Retina (tissue), 1 donor: ENCODE measurements around the gene TMEM132A.

Source experiments
- DNase-seq: peaks from one replicate; pipeline ENCODE4 v3.0.0-alpha.2; 2016

TMEM132A gene, protein sequence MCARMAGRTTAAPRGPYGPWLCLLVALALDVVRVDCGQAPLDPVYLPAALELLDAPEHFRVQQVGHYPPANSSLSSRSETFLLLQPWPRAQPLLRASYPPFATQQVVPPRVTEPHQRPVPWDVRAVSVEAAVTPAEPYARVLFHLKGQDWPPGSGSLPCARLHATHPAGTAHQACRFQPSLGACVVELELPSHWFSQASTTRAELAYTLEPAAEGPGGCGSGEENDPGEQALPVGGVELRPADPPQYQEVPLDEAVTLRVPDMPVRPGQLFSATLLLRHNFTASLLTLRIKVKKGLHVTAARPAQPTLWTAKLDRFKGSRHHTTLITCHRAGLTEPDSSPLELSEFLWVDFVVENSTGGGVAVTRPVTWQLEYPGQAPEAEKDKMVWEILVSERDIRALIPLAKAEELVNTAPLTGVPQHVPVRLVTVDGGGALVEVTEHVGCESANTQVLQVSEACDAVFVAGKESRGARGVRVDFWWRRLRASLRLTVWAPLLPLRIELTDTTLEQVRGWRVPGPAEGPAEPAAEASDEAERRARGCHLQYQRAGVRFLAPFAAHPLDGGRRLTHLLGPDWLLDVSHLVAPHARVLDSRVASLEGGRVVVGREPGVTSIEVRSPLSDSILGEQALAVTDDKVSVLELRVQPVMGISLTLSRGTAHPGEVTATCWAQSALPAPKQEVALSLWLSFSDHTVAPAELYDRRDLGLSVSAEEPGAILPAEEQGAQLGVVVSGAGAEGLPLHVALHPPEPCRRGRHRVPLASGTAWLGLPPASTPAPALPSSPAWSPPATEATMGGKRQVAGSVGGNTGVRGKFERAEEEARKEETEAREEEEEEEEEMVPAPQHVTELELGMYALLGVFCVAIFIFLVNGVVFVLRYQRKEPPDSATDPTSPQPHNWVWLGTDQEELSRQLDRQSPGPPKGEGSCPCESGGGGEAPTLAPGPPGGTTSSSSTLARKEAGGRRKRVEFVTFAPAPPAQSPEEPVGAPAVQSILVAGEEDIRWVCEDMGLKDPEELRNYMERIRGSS

GRCh38 chr11:60924110-60924905, at the start of gene TMEM132A:
TSS of gene TMEM132A (plus strand) at chr11:60924460. CDS start at chr11:60924634, 174 bp downstream.
- DNase-seq, result peak; percentile 78

DNA sequence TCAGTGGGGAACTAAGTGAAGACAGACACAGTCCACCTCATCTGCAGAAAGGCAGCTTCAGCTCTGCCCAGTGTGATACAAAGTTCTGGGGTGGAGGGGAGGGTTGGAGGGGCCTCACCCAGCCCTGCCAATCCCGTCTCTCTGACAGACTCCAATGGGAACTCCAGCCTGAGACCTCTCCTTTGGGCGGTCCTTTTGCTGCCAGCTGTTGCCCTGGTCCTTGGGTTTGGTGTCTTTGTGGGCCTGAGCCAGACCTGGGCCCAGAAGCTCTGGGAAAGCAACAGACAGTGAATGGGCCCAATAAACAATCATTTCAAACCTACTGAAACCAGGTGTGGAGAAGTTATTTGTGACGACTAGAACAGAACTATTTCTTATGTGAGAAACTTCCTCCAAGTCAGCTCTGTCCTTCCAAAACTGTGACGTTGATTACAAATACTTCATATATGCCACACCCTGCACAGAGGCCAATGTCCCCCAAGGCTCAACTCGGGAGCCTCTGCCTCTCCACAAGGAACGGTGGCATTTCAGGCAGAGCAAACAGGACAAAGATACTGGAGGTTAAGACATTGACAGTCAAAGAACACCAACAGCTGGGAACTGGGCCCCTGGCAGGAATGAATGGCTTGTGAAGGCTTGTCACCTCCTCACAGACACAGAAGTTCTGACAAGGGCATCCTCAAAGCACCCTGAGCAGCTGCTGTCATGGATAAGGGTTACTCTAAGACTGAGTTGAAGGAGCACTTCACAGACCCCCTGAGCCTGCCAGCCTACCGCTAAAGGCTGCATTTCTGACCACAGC, 48.7 kb upstream of the TMEM132A start:
- DNase-seq, result no peak

DNA sequence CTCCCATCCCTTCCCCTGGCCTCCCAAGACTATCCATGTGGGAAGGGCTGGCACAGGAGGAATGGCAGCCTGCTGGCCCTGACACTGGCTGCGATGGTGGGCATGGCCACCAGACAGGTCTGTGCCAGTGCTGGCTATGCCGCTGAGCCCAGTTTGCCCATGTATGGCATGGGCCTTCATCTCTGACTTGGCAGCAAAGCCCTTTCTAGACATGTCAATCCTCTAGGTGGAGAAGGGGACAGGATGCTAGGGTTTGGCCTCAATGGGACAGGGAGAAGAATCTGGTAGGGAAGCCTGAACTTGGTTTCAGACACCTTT, 48.1 kb upstream of the TMEM132A start:
- DNase-seq, result no peak

DNA sequence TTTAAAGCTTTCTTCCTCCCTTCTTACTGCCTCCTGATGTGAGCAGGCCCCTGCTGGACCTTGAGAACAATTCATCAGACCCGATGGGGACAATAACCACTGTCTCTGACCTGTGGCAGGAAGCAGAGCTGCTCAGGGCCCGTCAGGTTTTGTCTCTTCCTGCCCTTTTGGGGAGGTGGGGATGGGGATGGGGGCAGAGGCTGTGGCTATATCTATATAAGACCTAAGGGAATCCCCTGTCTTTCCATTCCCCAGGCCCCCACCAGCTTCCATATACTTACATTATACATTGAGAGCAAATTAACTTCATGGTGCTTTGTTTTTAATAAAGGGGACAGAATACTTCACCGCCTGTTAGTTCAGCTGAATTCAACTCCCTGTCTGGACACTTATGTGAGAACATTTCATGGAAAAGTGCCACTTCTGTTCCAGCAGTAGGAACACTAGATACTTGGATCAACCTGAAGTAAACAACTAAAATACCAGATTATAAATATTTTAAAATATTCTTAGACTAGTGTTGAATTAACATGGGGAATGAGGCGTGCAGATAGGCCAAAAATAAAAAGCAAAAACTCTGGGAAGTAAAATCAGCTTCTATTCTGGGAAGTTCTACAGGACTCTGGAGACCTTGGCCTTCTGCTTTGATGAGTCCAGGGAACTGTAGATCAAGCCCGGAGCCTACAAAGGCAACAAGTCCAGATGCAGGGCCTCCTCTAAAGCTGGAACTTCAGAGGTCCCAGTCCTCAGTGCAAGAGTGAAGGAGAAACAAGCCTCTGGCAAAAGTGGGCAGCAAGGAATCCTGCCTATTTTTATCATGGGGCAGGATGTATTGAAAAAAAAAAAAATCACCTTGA, 45.8 kb upstream of the TMEM132A start:
- DNase-seq, result no peak

DNA sequence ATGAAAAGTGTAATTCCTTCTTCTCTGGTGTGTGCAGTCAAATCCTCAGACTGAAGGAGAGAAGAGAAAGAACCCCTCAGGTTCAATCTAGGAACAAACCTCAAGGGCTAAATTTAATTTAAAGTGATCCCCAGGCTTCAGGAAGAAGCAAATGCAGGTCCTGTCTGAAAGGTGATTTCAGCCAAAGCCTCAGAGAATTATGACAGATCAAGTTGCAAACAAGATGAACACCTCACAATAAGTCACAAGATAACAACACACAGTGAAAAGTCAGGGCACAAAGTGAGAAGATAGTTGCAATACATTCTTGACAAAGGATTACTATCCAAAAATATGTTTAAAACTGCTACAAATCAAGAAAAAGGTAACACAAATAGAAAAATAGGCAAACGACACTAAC, 45.2 kb upstream of the TMEM132A start:
- no peak for DNase-seq

- no peak for DNase-seq
Observed at GRCh38 chr11:60879971-60880588, 44.2 kb upstream of the TMEM132A start.

DNA sequence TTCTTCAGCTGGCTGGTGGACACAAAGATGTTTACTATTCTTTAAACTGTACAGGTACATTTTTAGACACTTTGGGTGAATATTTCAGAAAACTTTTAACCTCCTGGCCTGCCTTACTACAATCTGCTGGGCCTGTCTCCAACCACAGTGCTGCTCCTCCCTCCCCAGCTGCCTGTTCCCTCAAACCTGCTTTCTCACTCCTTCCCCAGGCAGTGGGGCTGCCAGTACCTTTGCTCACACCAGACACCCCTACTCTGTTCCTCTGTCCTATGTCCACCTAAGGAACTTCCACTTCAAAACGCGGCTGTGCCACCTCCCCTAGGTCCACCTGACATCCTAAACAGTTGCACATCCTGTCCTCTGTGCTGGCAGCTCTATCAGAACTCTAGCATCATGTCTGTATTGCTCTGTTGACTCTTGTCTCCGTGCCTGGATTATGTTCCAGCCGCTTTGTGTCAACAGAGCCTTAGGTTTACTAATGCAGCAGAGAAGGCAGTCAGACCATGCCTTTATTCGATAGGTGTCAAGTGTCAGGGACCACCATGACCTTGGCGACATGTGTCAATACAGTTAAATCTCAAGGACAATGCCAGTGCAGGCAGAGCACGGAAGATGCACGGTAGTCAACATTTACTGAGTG, 43.5 kb upstream of the TMEM132A start:
- DNase-seq, result no peak

DNA sequence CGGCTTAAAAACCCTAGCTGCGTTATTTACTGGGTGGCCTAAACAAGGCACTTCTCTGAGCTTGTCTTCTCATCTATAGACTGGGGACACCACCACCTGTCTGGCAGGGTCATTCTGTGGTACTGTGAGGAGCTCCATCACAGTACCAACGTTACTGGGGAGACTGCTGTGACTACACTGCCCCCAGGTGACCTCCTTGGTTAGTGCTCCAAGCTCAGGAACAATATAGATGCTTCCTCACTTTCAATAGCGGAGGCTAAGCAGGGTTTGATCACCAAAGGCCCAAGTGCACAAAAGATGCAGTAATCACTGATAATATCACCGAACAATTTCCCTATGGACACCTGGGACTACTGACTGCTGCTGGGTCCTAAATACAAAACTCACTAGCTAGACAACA, 36.7 kb upstream of the TMEM132A start:
- no peak for DNase-seq

DNA sequence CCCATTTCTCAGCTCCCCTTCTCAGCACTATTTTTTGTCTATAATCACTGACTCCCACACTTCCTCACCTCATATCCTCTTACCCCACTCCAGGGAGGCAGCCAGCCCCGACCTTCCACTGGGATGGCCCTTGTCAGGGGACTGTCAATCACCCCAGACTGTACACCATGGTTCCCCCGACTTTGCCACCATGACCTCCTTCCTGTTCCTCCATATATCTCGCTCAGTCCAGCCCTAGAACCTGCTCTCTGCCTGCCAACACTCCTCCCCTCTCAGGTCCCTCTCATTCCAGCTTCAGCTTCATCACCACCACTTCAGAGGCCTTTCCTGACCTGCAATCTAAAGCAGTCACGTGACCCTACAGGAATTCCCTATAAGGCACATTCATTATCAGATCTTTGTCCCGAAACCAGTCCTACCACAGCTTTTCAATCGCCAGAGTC, 34.4 kb upstream of the TMEM132A start:
- DNase-seq, result no peak

DNA sequence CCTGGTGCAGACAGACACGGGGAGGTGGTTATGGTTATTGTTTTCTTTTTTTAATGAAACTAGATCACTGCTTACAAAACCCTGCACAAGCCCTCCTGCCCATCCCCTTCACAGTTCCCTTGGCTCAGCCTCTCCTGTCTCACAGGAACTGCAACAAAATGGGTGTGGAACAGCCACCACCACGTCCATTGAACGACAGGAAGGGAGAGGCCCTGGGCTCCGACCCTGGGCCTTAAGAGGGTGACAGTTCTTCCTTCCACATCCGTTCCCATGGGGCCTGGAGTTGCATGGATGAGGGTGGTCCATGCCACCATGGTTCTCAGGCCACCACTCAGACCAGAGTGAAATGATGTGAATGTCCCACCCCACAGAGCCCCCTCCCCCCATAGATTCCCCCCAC, 33.6 kb upstream of the TMEM132A start:
- no peak for DNase-seq

- DNase-seq, result no peak
Observed at GRCh38 chr11:60891103-60891741, 33.0 kb upstream of the TMEM132A start.

DNA sequence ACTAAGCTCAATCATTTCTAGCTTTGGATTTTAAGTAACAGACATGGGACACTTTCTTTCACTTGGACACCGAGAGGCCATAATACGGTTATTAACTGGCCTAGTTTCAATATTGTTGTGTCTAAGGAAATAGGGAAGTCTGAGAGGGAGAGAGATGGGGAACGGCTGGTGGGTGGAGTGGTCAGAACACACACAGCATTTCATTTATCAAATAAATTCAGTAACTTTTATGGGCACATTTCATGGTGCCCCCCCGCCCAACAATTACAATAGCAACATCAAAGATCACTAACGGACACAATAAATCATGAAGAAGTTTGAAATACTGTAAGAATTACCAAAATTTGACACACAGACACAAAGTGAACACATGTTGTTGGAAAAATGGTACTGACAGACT, 28.6 kb upstream of the TMEM132A start:
- no peak for DNase-seq

DNA sequence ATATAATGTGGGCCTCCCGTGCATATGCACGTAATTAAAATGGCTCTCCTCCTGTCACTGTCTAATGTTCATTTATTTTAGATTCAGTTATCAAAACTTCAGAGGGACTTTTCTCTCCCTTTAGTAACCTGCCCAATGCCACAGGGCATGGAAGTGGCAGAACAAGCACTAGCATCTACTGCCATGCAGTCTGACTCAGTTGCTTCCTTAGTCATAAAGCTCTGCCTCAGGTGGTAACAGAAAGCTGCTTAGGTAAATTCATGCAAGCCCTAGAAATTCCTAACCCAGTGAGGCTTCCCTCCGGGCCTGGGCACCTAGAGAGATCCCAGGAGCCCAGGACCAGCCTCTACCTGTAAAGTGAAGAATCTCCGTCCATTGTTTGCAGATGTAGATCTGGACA, 26.8 kb upstream of the TMEM132A start:
- no peak for DNase-seq

- DNase-seq, result peak; percentile 73
Observed at GRCh38 chr11:60899046-60899936, 25.0 kb upstream of the TMEM132A start.

GRCh38 chr11:60899977-60900376, 24.3 kb upstream of the TMEM132A start:
- DNase-seq, result no peak

GRCh38 chr11:60900673-60901404, 23.4 kb upstream of the TMEM132A start:
- no peak for DNase-seq

DNA sequence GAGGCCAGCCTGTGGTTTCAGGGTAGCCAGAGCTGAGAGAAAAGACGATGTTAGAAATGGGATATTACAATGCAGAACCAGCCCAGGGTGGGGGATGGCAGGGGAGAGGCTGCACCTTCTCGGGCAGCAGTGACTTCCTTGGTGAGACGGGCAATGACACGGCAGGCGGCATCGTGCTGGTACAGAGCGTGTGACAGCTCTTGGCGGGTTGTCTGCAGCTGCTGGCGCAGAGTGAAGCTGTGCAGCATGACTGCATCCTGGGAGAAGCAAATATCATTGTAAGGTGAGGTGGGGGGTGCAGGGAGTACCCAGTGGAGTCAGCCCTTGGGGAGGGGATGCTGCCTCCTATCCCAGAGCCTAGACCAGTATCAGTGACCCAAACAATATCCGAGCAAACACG, 21.6 kb upstream of the TMEM132A start:
- no peak for DNase-seq

- no peak for DNase-seq
Observed at GRCh38 chr11:60905047-60905446, 19.2 kb upstream of the TMEM132A start.
